Kidney (tissue), 14 donors: ENCODE data around the gene ARMC3. TPM values are rescaled to one million over a fixed set of nuclear protein-coding genes. Genes with fewer than 3 reads are reported as not detected.
A peak's percentile ranks its signal among the peaks of the same experiment; 100 is the strongest.

Experiments
- DNase-seq, 5 donors: peaks; one replicate each; pipeline ENCODE4 v3.0.0-alpha.2; 2013 to 2020
- FAIRE-seq: peaks from 2 replicates; lab custom pipeline; 2012; peaks lifted over from hg19 to GRCh38; lab: Jason Lieb, UNC
- H3K27ac ChIP-seq, 2 donors: one replicate each; pipeline ENCODE4 v1.7.0; 2013; ENCODE audit warnings: low read depth in 2 of 2, low read length in 2 of 2, inconsistent platforms in 1 of 2
- H3K27me3 ChIP-seq: one replicate; pipeline ENCODE4 v1.7.1; 2013; ENCODE audit warnings: low read length, inconsistent platforms; ENCODE audit not compliant: control insufficient read depth, insufficient read depth
- H3K36me3 ChIP-seq, 3 donors: one replicate each; pipeline versions ENCODE4 v1.7.0 to v1.7.1; 2013; ENCODE audit warnings: low read length in 3 of 3, control low read depth in 1 of 3, inconsistent platforms in 1 of 3; ENCODE audit not compliant: insufficient read depth in 3 of 3, control insufficient read depth in 2 of 3
- H3K4me1 ChIP-seq, 3 donors: one replicate each; pipeline versions ENCODE4 v1.7.0 to v1.7.1; 2013; ENCODE audit warnings: low read length in 3 of 3, inconsistent platforms in 1 of 3, low read depth in 1 of 3; ENCODE audit not compliant: control insufficient read depth in 2 of 3, insufficient read depth in 2 of 3
- H3K4me3 ChIP-seq, 3 donors: one replicate each; pipeline versions ENCODE4 v1.7.0 to v1.8.1; 2013; ENCODE audit warnings: low read length in 3 of 3, control low read depth in 1 of 3, inconsistent platforms in 1 of 3
- H3K9ac ChIP-seq, 3 donors: one replicate each; pipeline versions ENCODE4 v1.7.0 to v1.7.1; 2013; ENCODE audit warnings: low read length in 3 of 3, control low read depth in 1 of 3, inconsistent platforms in 1 of 3
- H3K9me3 ChIP-seq, 3 donors: one replicate each; pipeline versions ENCODE4 v1.7.0 to v1.7.1; 2013; ENCODE audit warnings: low read length in 3 of 3, control low read depth in 1 of 3, inconsistent platforms in 1 of 3; ENCODE audit not compliant: control insufficient read depth in 2 of 3, insufficient read depth in 1 of 3
- CTCF ChIP-seq: IDR thresholded peaks from 3 replicates; pipeline ENCODE4 v1.5.1; 2012; ENCODE audit warnings: mild to moderate bottlenecking, moderate library complexity, borderline replicate concordance; ENCODE audit not compliant: insufficient read depth; ENCODE audit errors: extremely low read depth
- intact Hi-C: fragments of 100-400 bp; cut with DNase I; formaldehyde crosslinking; loops from one replicate; pipeline ENCODE4 v1.11.1; 2022
- polyA plus RNA-seq: library from polyadenylated mRNA; stranded (reverse); fragments of 350-450 nt; fragmentation: Illumina TruSeq; extraction: RNeasy Lipid Tissue Mini Kit (QIAGEN cat#74804); gene quantifications from one replicate; pipeline ENCODE4 v1.2.3, GENCODE V29; 2014; ENCODE audit warnings: low read depth, low replicate concordance; ENCODE audit not compliant: insufficient read depth
- total RNA-seq: library from RNA; stranded (reverse); fragmentation: NEBNext Ultra II Directional; extraction: Animal tissue kit (Norgen Biotek cat#: 25700); gene quantifications from one replicate; pipeline ENCODE4 v1.2.1, GENCODE V29; 2021
- donor health status: control.
- donor health status: control.
- donor health status: control.
- donor health status: control.
- donor health status: control.
- donor health status: DM: yes; HTN: yes; CAD: no.
- donor health status: Normal renal cell carcinoma (clear cell type).

Gene ARMC3
- total and polyA plus RNA-seq, 2 donors from 2014 or later = 0.60 to 5.5 TPM

GRCh38 chr10:22980822-22981221, 53.0 kb downstream of the ARMC3 start:
- Histone ChIP-seq H3K27me3 (no peaks in the 10 kb centered on the region), H3K4me3 (no peak overlapping the region), H3K36me3 (no peaks in the 10 kb centered on the region), H3K4me1 (peaks cover 0 to 6% (median 0%) of the 10 kb centered on the region in 3 donors), H3K27ac (no peak overlapping the region), H3K9me3 (no peaks in the 10 kb centered on the region), H3K9ac (no peak overlapping the region)
- FAIRE-seq (no peak), DNase-seq (no peak)
- no peak for TF ChIP-seq CTCF
- intact Hi-C loops = loop anchor here (10.0 kb wide), 1 partner anchor 406 kb away; no protein-coding TSS in a partner anchor

- Histone ChIP-seq H3K9ac (no peak overlapping the region), H3K27ac (no peak overlapping the region), H3K9me3 (no peaks in the 10 kb centered on the region), H3K4me1 (peaks cover 0 to 6% (median 2%) of the 10 kb centered on the region in 3 donors), H3K27me3 (no peaks in the 10 kb centered on the region), H3K36me3 (no peaks in the 10 kb centered on the region), H3K4me3 (no peak overlapping the region)
- no peak for FAIRE-seq
- DNase-seq = no peak
- intact Hi-C loops = loop anchor here (10.0 kb wide), 1 partner anchor 409 kb away; no protein-coding TSS in a partner anchor
- TF ChIP-seq CTCF = no peak
Observed at GRCh38 chr10:22984066-22984465, 56.2 kb downstream of the ARMC3 start.

GRCh38 chr10:22986771-22987542, 59.1 kb downstream of the ARMC3 start:
- intact Hi-C loops = loop anchor here (10.0 kb wide), 1 partner anchor 412 kb away; no protein-coding TSS in a partner anchor
- TF ChIP-seq CTCF = peak; percentile 34
- peak; percentile 96 for FAIRE-seq
- H3K9me3 ChIP-seq = no peaks in the 10 kb centered on the region
- H3K4me3 ChIP-seq = no peak overlapping the region
- H3K27ac ChIP-seq = no peak overlapping the region
- no peaks in the 10 kb centered on the region for H3K27me3 ChIP-seq
- peaks cover 0 to 2% (median 0%) of the 10 kb centered on the region in 3 donors for H3K4me1 ChIP-seq
- peak in 2 of 5 donors; percentile 61 to 78 for DNase-seq
- no peaks in the 10 kb centered on the region for H3K36me3 ChIP-seq
- H3K9ac ChIP-seq = no peak overlapping the region
